ENCODE results near the gene RAB3GAP2.

RAB3GAP2 gene

DNA sequence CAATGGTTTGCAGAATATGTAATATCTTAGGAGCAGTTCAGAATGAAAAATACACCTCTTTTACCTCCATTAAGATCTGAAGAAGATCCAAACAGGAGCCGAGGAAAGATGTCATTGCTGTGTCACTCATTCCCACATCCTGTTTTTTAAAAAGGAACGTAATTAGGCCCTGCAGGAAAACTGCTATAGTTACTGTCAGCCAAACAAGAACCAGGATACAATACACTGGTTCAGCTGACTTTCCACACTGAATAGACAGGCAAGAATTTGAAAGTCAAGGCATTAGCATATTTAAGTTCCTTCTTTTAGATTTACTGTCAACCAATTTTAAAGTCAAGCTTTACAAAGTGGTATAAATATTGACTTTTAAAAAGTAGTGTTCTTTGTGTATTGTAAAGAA lies 114.5 kb downstream of the RAB3GAP2 start:
- no peak for DNase-seq (ENCODE audit: low spot score)
- TF ChIP-seq, protein P1, sequence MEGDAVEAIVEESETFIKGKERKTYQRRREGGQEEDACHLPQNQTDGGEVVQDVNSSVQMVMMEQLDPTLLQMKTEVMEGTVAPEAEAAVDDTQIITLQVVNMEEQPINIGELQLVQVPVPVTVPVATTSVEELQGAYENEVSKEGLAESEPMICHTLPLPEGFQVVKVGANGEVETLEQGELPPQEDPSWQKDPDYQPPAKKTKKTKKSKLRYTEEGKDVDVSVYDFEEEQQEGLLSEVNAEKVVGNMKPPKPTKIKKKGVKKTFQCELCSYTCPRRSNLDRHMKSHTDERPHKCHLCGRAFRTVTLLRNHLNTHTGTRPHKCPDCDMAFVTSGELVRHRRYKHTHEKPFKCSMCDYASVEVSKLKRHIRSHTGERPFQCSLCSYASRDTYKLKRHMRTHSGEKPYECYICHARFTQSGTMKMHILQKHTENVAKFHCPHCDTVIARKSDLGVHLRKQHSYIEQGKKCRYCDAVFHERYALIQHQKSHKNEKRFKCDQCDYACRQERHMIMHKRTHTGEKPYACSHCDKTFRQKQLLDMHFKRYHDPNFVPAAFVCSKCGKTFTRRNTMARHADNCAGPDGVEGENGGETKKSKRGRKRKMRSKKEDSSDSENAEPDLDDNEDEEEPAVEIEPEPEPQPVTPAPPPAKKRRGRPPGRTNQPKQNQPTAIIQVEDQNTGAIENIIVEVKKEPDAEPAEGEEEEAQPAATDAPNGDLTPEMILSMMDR (IDR thresholded peaks at IDR 0.05; ENCODE audit: extremely low read depth, missing control alignments) = no peak

DNA sequence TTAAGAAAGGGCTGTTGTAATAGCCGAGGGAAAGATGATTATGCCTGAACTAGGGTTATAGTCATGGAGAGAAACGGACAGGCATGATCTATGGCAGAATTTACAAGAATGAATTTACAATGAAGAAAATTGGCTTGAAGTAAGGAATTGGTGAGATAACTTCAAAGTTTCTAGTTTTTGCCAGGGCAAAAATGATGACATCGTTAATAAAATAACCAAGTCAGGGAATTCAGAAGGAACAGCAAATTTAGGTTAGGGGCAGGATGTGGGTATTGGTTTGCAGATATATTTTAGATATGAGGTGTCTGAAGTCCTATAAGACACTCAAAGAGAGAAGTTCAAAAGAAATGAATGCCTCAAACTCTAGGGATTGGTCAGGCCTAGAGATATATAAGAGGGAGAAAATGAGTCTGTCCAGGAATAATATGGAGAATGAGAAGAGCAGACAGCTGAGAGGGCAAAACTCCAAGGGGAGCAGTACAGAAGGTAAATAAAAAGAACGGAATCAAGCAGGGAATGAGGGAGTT lies 115.6 kb downstream of the RAB3GAP2 start:
- TF ChIP-seq, protein P1 (IDR thresholded peaks at IDR 0.05; ENCODE audit: extremely low read depth, missing control alignments) = no peak
- DNase-seq (ENCODE audit: low spot score) = no peak

DNA sequence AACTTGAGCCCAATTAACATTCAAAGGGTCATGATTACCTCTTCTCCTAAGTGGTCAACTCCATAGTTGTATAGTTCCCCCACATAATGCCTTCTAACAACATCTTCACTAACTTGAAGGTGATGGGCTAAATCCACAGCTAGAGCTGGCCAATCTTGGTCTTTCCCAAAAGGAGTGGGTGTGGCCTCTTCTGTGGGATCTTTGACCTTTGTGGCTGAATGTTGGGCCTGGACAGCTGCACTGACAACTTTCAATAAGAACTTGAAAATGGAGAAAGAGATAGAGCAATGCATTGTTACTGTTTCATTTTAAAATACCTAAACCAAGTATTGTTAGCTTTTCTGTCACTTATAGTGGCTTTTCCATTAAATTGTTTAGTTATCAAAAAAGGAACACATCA lies 119.1 kb downstream of the RAB3GAP2 start:
- DNase-seq (ENCODE audit: low spot score) = no peak
- TF ChIP-seq, protein P1 (IDR thresholded peaks at IDR 0.05; ENCODE audit: extremely low read depth, missing control alignments) = no peak

DNA sequence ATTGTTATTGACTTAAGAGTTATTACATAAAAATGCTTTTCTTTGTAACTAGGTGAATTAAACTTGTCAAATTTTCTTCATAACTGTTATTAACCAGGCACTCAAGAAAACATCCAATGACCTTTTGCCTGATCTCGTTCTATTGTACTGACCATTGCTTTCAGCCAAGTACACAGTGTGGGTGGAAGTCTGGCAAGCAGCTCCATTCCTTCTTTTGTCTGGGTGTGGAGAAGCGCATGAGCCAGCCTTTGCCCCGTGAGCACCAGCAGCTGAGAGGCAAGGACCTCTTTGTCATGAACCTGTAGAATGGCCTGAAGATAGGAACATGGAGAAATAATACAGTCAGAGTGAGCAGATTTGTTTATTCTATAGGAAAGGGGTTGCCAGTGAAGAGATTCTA lies 120.8 kb downstream of the RAB3GAP2 start:
- no peak for DNase-seq (ENCODE audit: low spot score)
- TF ChIP-seq, protein P1 (IDR thresholded peaks at IDR 0.05; ENCODE audit: extremely low read depth, missing control alignments) = no peak

DNA sequence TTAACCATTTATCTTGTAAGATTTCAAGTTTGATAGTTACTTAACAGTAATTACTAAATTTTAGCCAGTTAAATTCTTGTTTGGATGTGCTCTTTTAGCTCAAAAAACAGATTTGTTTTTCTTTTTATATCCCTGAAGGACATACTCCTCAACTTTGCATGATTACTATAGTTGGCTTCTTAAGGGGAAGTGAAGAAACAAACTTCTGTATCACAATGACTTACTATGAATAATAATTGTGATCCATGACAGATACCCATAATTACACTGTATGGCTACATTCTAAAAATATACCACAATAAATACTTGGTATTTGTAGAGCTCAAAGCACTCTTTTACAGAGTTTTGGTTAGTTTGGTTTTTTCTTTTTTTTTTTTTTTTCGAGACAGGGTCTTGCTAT lies 122.5 kb downstream of the RAB3GAP2 start:
- TF ChIP-seq, protein P1 (IDR thresholded peaks at IDR 0.05; ENCODE audit: extremely low read depth, missing control alignments) = no peak
- DNase-seq (ENCODE audit: low spot score) = peak; percentile 10

DNA sequence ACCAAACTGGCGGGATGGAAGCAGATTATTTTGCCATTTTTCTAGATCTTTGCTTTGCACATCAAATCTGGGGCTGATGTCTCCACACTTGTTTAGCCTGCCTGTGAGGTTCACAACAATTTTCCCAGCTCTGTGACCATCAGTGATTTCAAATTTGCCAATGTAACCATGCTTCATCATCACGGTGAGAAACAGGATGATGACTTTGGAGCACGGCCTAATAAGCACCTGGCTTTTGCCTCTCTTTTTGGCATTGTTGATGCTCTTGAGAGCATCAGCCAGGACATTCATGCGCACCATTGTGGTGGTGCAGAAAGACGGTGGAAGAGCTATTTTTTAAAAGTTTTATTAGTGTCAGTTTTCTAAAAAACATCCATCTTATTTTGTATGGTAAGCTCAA lies 128.2 kb downstream of the RAB3GAP2 start:
- TF ChIP-seq, protein P1 (IDR thresholded peaks at IDR 0.05; ENCODE audit: extremely low read depth, missing control alignments) = no peak
- no peak for DNase-seq (ENCODE audit: low spot score)

DNA sequence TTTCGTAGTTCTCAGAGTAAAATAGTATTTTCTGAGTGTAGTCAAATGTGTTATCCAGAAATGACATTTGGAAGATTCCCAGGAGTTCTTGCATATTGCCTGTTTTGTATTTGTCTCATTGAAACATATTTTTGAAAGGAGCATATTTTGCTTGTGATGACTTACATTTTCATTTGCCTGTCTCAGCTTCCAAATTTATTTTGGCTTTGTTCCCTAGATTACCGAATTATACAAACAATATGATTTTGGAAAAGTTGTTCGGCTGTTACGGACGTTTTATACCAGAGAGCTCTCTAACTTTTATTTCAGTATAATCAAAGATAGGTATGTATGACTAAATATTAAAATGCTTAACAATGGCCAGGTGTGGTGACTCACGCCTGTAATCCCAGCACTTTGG lies 132.3 kb downstream of the RAB3GAP2 start:
- TF ChIP-seq, protein P1 (IDR thresholded peaks at IDR 0.05; ENCODE audit: extremely low read depth, missing control alignments) = no peak
- DNase-seq (ENCODE audit: low spot score) = no peak

Measured in GM20000 (cell line).